ENCODE data around the gene MFAP5. TPM values are rescaled to one million over a fixed set of nuclear protein-coding genes. Genes with fewer than 3 reads are reported as not detected.
A peak's percentile ranks its signal among the peaks of the same experiment; 100 is the strongest.
"Not testable (repeated sequence)": the region's sequence is repeated elsewhere in the genome, so short reads cannot be mapped to it uniquely, and the experiment has no call there.

The MFAP5 gene
- total RNA-seq, 1 experiment from 2014 or later = not detected

DNA sequence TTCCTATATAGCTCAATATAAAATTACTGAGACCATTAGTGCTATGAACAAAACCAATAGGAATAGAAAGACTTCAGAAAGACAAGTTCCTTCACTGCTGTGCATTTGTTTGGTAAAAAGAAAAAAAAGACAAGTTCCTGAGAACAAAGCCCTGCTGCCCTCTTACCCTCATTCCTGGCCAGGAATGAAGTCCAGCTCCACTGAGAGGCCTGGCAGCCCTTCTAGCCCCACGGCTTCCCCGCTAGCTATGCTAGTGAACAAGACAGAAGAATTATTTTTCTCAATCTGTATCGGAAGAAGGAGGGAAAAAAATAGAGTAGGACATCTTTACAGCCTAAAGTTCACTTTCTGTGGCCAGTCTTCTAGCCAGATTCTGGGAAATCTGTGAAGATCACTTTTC, 1.6 kb downstream of the MFAP5 start:
- Histone ChIP-seq H3K27me3 (0 out of 2 replicates have a peak, but pooled peaks cover 3% of the 10 kb centered on the region), H3K36me3 (no peaks in the 10 kb centered on the region), H3K4me3 (no peak overlapping the region), H3K27ac (no peak overlapping the region), H3K9me3 (replicated peaks) (no peaks in the 10 kb centered on the region), H3K4me1 (no peaks in the 10 kb centered on the region)
- no peak for DNase-seq

DNA sequence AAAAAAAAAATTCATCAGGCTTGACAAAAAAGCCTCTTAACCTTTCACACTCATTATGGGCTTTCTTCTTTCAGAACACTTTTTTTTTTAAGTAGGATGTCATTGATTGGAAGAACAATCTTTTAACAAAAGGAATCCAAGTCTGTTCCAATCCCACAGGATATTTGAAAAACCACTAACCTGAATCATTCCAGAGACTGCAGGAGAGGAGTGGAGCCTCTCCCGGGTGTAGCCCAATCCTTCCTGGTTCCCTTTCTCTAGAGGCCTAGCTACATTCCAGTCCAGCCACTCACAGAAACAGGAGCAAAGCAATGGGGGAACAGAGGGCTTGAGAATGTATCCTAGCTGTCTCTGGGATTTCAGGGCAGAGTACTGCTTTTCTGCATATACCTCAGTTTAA, 4.3 kb downstream of the MFAP5 start:
- Histone ChIP-seq H3K9me3 (replicated peaks) (no peaks in the 10 kb centered on the region), H3K4me1 (no peaks in the 10 kb centered on the region), H3K36me3 (no peaks in the 10 kb centered on the region), H3K27ac (no peak overlapping the region), H3K27me3 (0 out of 2 replicates have a peak, but pooled peaks cover 3% of the 10 kb centered on the region), H3K4me3 (no peak overlapping the region)
- peak in 1 of 2 experiments; percentile 17 for DNase-seq

DNA sequence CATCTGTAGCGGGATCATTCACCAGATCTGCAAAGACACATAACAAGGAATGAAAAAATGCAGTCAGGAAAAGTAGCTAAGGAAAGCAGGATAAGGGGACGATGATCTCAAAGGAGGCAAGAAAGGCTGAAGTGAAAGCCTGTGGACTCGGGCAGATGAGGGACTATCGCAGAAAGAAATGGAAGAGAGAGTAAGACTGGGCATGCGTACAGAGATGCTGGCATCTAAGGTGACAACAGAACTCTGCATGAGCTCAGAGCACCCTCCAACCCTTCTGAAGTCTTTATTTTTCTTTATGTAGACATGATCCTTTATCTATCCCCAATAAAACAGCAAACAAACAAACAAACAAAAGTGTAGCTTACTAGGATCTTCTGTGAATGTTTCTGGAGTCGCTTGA, 7.2 kb downstream of the MFAP5 start:
- Histone ChIP-seq H3K4me1 (no peaks in the 10 kb centered on the region), H3K27ac (no peak overlapping the region), H3K9me3 (replicated peaks) (no peaks in the 10 kb centered on the region), H3K4me3 (no peak overlapping the region), H3K27me3 (0 out of 2 replicates have a peak, but pooled peaks cover 3% of the 10 kb centered on the region), H3K36me3 (no peaks in the 10 kb centered on the region)
- DNase-seq = no peak

DNA sequence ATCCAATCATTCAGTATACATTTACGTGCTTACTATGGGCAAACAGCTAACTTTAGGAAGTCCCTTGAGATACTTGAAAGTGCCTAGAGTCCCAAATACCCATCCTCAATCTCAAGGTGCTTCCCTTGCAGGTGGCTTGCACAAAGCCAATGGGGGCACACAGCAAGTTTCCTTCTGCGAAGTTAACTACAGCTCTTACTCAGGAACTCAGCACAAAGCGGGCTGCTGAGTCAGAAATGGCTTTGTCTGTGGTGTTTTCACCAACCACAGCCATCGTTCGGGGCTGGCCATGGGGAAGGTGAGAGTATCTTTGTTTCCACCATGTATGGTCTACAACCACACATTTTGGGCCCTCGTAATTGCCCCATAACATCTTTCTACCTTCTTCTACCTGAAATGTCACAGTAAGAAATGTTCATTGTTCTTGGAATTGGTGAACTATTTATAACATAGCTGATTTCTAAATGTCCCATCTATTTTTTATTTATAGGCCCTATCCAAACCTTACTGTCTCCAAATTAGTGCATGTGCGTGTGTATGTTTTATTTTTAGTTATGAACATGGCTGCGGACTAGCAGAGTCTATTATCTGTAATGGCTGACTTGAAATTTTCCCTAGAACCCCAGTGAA, 13.9 kb downstream of the MFAP5 start:
- peaks cover 7% of the 10 kb centered on the region; the same call in 1 of the 2 replicates for H3K4me1 ChIP-seq
- no peaks in the 10 kb centered on the region for H3K9me3 ChIP-seq (replicated peaks)
- H3K27me3 ChIP-seq = no peaks in the 10 kb centered on the region
- H3K27ac ChIP-seq = no peak overlapping the region
- H3K36me3 ChIP-seq = no peaks in the 10 kb centered on the region
- no peak overlapping the region for H3K4me3 ChIP-seq
- no peak for DNase-seq

DNA sequence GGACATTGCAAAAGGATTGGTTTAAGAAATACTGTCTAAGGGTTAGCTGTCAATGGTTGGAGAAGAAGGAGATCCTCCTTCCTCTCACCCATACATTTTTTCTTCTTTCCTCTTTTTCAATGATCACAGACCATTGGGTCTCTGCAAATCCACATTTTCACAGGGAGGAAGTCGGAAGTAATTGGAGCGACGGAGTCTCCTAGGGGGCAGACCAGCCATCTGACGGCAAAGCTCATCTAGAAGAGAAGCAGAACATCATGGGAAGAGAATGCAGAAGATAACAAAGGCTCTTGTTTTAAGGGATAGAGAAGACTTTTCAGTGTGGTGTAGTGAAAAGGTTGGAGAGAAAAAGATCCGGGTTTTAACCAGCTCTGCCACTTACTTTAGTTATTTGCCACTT, 14.7 kb downstream of the MFAP5 start:
- no peak overlapping the region for H3K4me3 ChIP-seq
- H3K4me1 ChIP-seq = peaks cover 7% of the 10 kb centered on the region; the same call in 1 of the 2 replicates
- no peaks in the 10 kb centered on the region for H3K36me3 ChIP-seq
- DNase-seq = no peak
- no peak overlapping the region for H3K27ac ChIP-seq
- H3K27me3 ChIP-seq = no peaks in the 10 kb centered on the region
- H3K9me3 ChIP-seq (replicated peaks) = no peaks in the 10 kb centered on the region

DNA sequence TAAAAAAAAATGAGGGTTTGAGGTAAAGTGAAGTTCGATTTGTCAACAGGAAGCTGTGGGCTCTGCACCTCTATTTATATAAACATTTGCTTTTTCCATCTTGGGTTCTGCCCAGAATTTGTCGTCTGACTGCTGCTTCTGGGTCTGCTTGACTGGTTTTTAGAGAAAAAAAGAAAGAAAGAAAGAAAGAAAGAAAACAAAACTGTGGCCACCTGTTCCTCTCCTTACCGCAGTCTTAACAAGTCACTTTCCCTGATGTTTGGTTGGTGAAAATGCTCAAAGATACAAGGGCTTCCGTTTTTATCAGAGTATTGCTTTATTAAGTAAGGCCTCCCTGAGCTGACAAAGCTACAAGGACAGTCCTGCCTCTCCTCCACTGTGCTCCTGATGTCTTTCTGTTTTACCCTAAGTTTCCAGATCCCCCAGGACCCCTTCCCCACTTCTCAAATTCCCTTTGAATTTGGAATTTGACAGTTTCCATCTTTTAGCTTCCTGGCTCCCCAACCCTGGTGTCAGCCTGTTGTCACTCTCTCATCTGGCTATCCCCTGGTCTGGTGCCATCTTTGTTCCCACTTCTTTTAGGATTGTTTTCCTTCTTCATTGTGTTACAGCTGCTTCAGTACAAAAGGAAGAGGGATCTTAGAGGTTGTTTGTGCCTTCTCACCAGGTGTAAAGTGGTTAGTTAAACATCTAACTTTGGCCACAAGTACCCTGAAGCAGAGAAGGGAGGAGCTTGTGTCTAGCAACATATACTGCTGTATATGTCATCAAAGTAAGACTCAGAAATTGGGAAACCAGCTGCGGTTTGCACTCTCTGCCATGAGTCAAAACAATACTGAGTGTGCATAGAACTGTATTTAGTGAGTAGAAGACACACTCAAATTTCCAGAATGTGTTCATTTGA, 18.0 kb downstream of the MFAP5 start:
- peak in 1 of 2 experiments; percentile 18 for DNase-seq

DNA sequence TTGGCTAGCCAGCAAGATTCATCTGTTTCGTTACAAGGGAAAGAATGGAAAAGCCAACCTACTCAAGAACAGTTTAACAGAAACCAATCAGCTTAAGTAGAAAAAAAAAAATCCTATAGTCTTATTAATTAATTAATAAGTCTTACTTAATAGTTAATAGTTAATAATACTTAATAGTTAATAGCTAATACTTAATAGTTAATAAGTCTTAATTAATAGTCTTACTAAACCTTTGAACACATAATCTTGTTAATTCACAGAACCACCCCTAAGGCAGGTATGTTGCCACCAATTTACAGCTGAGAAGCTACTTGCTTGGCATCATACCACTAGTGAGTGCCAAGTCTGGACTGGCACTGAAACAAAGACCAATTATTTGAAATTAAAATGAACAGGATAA, 19.9 kb downstream of the MFAP5 start:
- Histone ChIP-seq H3K4me1 (peaks cover 7% of the 10 kb centered on the region; the same call in 1 of the 2 replicates), H3K9me3 (replicated peaks) (no peaks in the 10 kb centered on the region), H3K27me3 (no peaks in the 10 kb centered on the region), H3K36me3 (no peaks in the 10 kb centered on the region), H3K4me3 (no peak overlapping the region), H3K27ac (no peak overlapping the region)
- no peak for DNase-seq

More for the DNA sequence above, 18.0 kb downstream of the MFAP5 start:
- Histone ChIP-seq H3K4me3 (no peak overlapping the region), H3K4me1 (peaks cover 7% of the 10 kb centered on the region; the same call in 1 of the 2 replicates), H3K9me3 (replicated peaks) (no peaks in the 10 kb centered on the region), H3K27ac (no peak overlapping the region), H3K27me3 (no peaks in the 10 kb centered on the region), H3K36me3 (no peaks in the 10 kb centered on the region)

DNA sequence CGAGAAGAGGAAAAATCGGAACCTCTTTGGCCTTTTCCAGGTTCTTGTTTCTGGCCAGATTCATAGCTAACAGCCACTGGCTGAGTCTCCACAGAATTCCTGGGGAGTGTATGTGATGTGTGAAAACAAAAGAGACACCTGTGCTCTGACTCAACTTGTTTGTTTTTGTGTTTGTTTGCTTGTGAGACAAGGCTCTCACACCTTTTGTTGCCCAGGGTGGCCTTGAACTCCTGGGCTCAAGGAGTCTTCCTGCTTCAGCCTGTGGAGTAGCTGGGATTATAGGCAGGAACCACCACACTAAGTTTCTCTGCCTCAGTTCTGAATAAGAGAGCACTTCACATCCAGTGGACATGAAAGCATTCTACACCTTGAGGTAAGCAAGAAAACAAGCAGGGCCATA, 22.7 kb downstream of the MFAP5 start:
- H3K27ac ChIP-seq = no peak overlapping the region

DNA sequence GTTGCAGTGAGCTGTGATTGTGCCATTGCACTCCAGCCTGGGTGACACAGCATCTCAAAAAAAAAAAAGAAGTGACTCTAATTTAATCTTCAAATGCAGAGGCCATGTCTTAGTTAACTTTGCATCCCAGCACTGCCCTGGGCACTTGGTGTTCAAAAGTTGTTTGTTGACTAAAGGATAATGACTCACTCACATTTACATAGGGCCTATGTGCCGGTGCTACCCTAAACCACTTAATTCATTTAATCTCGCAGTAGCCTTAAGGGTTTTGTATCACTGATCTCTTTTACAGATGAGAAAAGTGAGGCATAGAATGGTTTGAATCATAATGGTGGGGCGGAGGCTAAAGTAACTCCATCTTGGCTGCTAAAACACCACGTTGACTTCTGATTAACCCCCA, 23.7 kb downstream of the MFAP5 start:
- Histone ChIP-seq H3K36me3 (no peaks in the 10 kb centered on the region), H3K4me3 (no peak overlapping the region), H3K9me3 (replicated peaks) (no peaks in the 10 kb centered on the region), H3K4me1 (peaks cover 21% of the 10 kb centered on the region), H3K27me3 (no peaks in the 10 kb centered on the region), H3K27ac (no peak overlapping the region)
- no peak for DNase-seq

More for the DNA sequence above, 22.7 kb downstream of the MFAP5 start:
- Histone ChIP-seq H3K36me3 (no peaks in the 10 kb centered on the region), H3K9me3 (replicated peaks) (no peaks in the 10 kb centered on the region), H3K4me1 (peaks cover 24% of the 10 kb centered on the region), H3K27me3 (no peaks in the 10 kb centered on the region), H3K4me3 (no peak overlapping the region)
- DNase-seq = no peak

DNA sequence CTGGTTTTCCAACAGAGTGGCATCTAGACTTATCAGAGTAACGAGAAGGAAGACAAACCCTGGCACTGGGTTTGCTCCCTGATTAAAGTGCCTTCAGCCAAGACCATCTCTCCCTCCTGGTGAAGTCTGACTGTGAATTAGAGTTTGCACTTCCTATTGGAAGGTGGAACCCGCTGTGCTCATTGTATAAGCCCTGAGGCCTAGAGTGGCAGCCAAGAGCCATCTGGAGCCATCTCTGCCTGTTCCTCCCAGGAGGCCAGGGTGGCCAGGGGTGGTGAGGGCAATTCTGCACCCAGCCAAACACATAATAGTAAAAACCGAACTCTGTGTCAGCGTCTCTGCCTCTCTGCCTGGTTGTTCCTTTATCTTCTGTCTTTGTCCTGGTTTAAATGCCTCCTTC, 25.0 kb downstream of the MFAP5 start:
- no peaks in the 10 kb centered on the region for H3K9me3 ChIP-seq (replicated peaks)
- H3K4me1 ChIP-seq = peaks cover 21% of the 10 kb centered on the region
- no peak for DNase-seq
- no peak overlapping the region for H3K4me3 ChIP-seq
- H3K27me3 ChIP-seq = no peaks in the 10 kb centered on the region
- no peaks in the 10 kb centered on the region for H3K36me3 ChIP-seq
- no peak overlapping the region for H3K27ac ChIP-seq

DNA sequence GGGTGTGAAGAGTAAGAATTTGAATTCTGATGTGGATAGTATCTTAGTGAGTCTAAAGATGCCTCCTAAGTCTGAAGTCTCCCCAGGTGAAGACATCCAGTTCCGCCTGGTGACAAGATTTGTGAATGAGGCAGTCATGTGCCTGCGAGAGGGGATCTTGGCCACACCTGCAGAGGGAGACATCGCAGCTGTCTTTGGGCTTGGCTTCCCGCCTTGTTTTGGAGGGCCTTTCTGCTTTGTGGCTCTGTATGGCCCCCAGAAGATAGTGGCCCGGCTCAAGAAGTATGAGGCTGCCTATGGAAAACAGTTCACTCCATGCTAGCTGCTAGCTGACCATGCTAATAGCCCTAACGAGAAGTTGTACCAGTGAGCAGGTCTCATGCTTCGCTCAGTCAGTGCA, 25.4 kb downstream of the MFAP5 start:
- Histone ChIP-seq H3K4me3 (no peak overlapping the region), H3K27me3 (no peaks in the 10 kb centered on the region), H3K4me1 (peaks cover 21% of the 10 kb centered on the region), H3K9me3 (replicated peaks) (no peaks in the 10 kb centered on the region), H3K36me3 (no peaks in the 10 kb centered on the region), H3K27ac (no peak overlapping the region)
- peak in 1 of 2 experiments; percentile 16 for DNase-seq

DNA sequence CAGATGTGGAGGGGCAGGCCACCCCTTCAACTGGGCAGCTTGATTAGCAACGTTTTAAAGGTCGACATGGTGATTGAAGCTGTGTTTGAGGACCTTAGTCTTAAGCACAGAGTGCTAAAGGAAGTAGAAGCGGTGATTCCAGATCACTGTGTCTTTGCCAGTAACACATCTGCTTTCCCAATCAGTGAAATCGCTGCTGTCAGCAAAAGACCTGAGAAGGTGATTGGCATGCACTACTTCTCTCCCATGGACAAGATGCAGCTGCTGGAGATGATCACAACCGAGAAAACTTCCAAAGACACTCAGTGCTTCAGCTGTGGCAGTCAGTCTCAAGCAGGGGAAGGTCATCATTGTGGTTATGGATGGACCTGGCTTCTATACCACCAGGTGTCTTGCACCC, 26.0 kb downstream of the MFAP5 start:
- peak; percentile 50 to 77 for DNase-seq

DNA sequence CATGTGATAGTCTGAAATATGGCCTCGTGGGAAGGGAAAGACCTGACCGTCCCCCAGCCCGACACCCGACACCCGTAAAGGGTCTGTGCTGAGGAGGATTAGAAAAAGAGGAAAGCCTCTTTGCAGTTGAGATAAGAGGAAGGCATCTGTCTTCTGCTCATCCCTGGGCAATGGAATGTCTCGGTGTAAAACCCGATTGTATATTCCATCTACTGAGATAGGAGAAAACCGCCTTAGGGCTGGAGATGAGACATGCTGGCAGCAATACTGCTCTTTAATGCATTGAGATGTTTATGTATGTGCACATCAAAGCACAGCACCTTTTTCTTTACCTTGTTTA, 26.6 kb downstream of the MFAP5 start:
- not testable (repeated sequence) for H3K36me3 ChIP-seq; H3K27me3 ChIP-seq; H3K9me3 ChIP-seq (replicated peaks); H3K4me3 ChIP-seq
- DNase-seq = peak; percentile 7 to 8
- peaks cover 21% of the 10 kb centered on the region for H3K4me1 ChIP-seq
- H3K27ac ChIP-seq = peak overlapping the region; percentile 54

More for the DNA sequence above, 26.0 kb downstream of the MFAP5 start:
- Histone ChIP-seq H3K27me3 (no peaks in the 10 kb centered on the region), H3K27ac (peak overlapping the region; percentile 54), H3K9me3 (replicated peaks) (no peaks in the 10 kb centered on the region), H3K4me1 (peaks cover 21% of the 10 kb centered on the region), H3K4me3 (no peak overlapping the region), H3K36me3 (no peaks in the 10 kb centered on the region)

DNA sequence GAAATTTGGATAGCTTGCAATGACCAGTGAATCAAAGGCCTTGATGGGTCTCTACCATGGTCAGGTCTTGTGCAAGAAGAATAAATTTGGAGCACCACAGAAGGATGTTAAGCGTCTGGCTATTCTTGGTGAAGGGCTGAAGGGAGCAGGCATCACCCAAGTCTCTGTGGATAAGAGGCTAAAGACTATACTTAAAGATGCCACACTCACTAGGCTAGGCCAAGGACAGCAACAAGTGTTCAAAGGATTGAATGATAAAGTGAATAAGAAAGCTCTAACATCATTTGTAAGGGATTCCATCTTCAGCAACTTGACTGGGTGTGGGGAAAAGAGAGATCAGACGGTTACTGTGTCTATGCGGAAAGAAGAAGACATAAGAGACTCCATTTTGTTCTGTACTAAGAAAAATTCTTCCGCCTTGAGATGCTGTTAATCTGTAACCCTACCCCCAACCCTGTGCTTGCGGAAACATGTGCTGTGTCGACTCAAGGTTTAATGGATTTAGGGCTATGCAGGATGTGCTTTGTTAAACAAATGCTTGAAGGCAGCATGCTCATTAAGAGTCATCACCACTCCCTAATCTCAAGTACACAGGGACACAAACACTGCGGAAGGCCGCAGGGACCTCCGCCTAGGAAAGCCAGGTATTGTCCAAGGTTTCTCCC, 27.2 kb downstream of the MFAP5 start:
- H3K27me3 ChIP-seq; H3K4me3 ChIP-seq; H3K27ac ChIP-seq; H3K9me3 ChIP-seq (replicated peaks); H3K36me3 ChIP-seq: not testable (repeated sequence)
- H3K4me1 ChIP-seq = peaks cover 21% of the 10 kb centered on the region
- peak in 1 of 2 experiments; percentile 24 for DNase-seq

DNA sequence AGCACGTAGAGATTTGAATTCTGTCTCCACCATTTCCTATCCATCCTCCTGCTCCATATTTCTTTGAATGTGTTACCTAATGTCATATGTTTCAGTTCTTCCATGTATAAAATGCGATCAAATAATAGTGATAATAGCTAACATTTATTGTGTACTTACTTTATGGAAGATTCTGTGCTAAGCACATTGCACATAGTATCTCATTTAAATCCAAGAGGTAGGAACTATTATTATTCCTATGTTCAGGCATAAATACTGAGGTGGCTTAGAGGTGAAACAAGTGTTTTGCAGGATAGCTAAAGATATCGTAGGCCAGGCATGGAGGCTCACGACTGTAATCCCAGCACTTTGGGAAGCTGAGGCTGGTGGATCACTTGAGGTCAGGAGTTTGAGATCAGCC, 32.5 kb downstream of the MFAP5 start:
- no peak overlapping the region for H3K4me3 ChIP-seq
- no peaks in the 10 kb centered on the region for H3K36me3 ChIP-seq
- H3K4me1 ChIP-seq = peaks cover 10% of the 10 kb centered on the region
- peak overlapping the region; percentile 54 for H3K27ac ChIP-seq
- no peaks in the 10 kb centered on the region for H3K27me3 ChIP-seq
- no peak for DNase-seq
- no peaks in the 10 kb centered on the region for H3K9me3 ChIP-seq (replicated peaks)
